GM18951 (cell line): ENCODE data around the gene CCND2.
A peak's percentile ranks its signal among the peaks of the same experiment; 100 is the strongest.

Experiments
- POLR2A ChIP-seq: IDR thresholded peaks from 4 replicates; pipeline ENCODE4 v1.6.1; 2011; ENCODE audit warnings: mild to moderate bottlenecking; ENCODE audit not compliant: insufficient read length, insufficient read depth; ENCODE audit errors: extremely low read depth
- in situ Hi-C: fragments of 300-500 bp; cut with MboI; formaldehyde crosslinking; loops from one replicate; pipeline ENCODE4 v1.12.0; 2022; ENCODE audit warnings: low sequenced_read_pairs, mixed read lengths, inconsistent platforms; ENCODE audit not compliant: unreplicated experiment

CCND2 gene

DNA sequence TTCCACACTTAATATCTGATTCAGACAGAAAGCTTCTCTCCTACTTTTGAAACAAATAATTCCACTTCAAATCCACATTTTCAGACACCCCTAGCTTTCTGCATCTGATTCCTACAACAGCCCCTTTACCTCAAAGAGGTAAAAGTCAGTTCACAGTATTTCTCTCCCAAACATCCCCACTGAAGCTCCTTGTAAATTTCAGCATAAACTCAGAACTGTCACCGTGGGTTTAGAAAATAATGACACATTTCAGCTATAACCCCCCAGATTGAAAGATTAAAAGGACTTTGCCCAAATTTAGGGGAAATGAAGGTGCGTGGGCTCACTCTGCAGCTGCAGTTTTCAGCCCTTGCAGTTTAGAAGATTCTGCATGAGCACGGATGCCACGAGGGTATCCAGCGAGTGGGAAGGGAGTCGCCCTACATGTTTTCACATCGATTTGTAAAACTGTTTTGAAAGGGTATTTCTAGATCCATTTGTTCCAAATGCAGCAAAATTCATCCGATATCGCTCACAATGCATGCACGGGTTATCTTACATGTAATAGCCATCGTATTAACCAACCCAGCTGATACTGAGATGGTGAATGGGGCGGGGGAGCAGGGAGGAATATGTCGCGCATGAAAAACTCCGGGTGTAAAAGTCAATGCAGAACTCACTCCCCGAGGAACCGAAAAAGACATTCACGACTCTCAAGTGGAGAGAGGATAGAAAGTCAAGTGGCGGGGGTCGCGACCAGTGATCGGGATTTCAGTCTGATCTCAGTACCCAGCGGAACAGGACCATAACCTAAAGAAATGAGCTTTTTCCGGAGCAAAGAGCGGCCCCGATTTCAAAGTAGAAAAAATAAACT is 5.0 kb upstream of the CCND2 start:
- in situ Hi-C loops: no loop called here

DNA sequence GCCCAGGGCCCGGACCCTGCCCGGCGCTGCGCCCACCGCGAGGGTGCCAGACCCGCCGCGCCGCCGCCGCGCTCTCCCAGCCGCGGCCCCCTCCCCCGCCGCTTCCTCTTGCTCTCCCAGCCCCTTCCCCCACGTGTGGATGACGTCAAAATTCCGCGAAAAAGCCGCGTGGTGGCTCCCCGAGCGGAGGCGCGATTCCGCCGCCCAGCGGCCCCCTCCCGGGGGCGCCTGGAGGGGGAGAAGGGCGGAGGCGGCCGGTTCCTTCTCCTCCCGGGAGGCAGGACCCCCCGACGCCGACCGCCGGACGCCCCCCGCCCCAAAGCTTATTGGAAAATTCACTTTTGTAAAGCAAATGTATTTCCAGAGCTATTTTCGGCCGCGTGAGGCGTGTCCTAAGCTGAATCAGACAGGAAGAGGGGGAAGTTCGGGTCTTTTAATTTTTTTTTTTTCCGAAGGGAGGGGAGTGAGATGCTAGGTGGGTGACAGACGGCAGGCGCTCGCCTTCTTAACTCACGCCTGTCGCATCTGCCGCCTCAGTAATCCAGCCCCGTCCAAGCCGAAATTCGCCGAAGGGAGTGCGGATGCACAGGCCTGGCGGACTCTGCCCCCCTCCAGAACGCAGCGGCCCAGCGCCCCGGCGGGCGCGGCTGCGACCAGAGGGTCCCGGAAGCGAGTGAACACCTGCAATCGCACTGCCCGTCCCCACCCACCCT is 4.1 kb upstream of the CCND2 start:
- in situ Hi-C loops: no loop called here
- peak; percentile 47 for TF ChIP-seq POLR2A

More for the DNA sequence above, 5.0 kb upstream of the CCND2 start:
- TF ChIP-seq POLR2A: no peak

DNA sequence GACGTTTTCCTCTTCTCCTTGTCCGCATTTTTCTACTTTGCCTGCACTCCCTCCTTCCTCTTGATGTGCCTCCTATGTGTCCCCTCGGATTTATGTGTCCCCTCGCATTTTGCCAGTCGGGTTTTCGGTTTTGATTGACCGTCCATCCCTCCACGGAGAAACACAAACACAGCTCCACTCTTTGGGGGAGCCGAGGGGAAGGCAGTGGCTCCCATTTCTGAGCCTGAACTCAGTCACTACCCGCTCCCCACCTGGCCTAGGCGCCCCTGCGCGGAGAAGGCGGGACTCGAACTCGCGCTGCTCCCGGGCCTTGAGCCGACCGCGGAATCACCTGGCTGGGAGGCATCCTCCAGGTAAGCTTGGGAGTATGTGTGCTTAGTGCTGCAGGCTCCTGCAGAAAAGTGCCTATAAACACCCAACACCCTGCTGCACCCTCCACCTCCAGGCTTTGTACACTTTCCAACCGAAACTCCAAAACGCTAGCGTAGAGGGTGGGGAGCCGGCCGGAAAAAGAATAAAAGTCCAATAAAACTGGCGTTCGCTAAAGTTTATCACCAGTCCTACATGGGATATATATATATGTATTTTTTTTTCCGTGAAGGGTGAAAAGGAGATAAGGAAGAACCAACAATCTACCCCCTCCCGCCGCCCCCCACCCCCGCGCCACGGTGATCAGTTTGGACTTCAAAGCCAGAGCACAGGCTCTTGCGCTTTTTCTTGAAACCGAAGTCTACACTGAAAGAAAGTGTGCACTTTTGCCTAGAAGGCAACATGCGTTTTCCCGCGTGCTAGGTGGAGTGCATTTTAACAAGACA is 3.3 kb upstream of the CCND2 start:
- TF ChIP-seq POLR2A: no peak
- in situ Hi-C loops: loop anchor here (10.0 kb wide), 1 partner anchor 125 kb away; no protein-coding TSS in a partner anchor

DNA sequence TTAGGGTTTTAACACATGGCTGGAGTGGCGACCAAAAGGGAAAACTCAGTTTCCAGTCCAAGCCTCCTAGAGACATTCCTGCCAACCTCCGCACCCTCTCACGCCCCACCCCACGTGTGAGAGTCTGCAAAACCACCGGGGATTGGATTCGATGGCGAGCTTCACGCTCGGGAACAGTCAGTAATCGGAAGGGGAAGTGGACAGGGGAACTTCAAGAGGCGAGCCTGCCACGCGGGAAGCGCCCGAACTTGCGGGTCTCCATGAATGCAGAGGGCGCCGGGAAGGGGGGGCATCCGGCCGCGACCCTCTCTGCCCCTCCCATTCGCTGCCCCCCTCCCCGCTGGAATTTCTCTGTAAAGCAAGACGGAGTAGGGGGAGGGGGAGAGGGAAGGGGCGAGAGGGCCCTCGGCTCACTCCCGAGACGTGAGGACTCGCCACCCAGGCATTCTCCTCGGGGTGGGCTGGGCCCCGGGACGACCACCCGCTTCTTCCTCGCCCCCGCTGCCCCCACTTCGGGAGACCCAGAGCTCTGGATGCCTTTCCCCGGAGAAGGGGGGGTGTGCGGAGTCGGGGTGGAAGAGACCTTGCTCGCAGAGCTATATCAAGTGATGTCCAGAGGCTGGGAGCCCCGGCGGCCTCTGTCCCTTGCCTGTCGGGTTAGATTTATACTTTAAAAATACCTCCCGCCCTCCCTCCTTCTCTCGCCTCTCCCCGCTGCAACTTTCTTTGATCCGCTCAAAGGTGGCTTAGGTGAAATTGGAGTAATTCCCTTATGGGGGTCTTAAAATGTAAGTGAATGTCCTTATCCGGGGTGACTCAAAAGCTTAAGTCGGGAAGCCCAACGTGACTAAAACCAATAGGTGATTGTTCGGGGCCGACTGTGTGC is 2.5 kb upstream of the CCND2 start:
- in situ Hi-C loops: loop anchor here (10.0 kb wide), 1 partner anchor 126 kb away; no protein-coding TSS in a partner anchor

DNA sequence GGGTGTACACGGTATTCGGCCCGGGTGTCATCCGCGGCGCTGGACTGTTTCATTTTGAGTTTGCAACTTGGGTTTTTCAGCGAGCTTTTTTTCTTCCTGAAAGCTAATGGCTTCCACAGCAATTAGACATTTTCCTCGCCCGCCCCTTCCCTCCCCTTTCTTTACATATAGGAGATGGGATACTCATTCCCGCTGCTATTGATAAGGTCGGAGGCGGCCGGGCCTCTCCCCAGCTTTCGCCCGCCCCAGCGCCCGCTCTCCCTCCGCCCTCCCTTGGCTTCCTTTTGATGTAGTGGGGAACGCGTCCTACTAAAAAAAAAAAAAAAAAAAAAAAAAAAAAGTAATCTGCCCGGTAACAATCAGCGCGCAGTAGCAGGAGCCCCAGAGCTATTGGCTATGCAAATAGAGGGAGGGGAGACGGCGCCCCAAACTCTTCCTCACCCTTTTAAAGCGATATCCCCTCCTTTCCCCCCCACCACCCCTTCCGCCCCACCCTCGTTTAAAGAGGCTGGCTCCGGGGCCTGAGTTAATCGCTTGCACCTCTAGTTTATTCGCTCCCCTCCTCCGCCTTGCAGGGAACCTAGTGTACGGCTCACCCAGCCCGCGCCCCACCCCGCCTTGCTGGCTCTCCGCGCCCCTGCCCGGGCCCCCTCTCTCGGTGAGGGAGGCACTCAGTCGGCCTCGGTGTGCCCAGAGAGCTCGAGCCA is 1.7 kb upstream of the CCND2 start:
- TF ChIP-seq POLR2A: peak; percentile 59
- in situ Hi-C loops: loop anchor here (10.0 kb wide), 1 partner anchor 127 kb away; no protein-coding TSS in a partner anchor

More for the DNA sequence above, 2.5 kb upstream of the CCND2 start:
- TF ChIP-seq POLR2A: peak; percentile 36

DNA sequence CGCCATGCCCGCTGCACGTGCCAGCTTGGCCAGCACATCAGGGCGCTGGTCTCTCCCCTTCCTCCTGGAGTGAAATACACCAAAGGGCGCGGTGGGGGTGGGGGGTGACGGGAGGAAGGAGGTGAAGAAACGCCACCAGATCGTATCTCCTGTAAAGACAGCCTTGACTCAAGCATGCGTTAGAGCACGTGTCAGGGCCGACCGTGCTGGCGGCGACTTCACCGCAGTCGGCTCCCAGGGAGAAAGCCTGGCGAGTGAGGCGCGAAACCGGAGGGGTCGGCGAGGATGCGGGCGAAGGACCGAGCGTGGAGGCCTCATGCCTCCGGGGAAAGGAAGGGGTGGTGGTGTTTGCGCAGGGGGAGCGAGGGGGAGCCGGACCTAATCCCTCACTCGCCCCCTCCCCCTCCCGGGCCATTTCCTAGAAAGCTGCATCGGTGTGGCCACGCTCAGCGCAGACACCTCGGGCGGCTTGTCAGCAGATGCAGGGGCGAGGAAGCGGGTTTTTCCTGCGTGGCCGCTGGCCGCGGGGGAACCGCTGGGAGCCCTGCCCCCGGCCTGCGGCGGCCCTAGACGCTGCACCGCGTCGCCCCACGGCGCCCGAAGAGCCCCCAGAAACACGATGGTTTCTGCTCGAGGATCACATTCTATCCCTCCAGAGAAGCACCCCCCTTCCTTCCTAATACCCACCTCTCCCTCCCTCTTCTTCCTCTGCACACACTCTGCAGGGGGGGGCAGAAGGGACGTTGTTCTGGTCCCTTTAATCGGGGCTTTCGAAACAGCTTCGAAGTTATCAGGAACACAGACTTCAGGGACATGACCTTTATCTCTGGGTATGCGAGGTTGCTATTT is 914 bp upstream of the CCND2 start:
- peak; percentile 57 for TF ChIP-seq POLR2A
- in situ Hi-C loops: loop anchor here (10.0 kb wide), 1 partner anchor 128 kb away; no protein-coding TSS in a partner anchor

DNA sequence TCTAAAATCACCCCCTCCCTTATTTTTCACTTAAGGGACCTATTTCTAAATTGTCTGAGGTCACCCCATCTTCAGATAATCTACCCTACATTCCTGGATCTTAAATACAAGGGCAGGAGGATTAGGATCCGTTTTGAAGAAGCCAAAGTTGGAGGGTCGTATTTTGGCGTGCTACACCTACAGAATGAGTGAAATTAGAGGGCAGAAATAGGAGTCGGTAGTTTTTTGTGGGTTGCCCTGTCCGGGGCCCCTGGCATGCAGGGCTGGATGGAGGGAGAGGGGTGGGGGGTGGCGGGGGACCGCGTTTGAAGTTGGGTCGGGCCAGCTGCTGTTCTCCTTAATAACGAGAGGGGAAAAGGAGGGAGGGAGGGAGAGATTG is 300 bp upstream of the CCND2 start:
- TF ChIP-seq POLR2A: no peak
- in situ Hi-C loops: loop anchor here (10.0 kb wide), 1 partner anchor 128 kb away; no protein-coding TSS in a partner anchor

DNA sequence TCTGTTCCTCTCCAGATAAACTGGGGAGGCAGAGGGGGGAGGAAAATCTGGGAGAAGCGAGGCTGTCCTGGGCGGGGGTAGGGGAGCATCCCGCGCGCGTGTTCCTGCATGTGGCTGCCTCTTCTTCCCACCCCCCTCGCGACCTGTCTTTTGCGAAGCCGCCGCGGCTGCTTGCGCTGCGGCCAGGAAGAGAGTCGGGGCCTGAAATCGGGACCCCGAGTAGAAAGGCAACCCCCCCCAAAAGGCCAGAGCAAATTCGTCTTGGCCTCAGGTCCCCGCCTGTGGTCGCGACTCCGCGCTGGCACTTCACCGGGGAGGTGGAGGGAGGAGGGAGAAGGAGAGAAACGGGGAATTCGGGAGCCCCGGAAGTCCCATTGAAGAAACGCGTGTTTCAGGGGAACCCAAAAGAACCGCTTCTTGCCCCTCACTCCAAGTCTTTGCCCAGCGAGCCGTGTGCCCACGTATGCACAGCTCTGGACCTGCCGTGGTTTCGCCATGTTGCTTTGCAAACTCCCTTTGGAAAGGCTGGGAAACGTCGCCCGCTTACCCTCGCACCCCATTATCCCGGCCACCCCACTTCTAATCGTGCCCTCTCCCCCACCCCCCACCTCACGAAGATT is 944 bp downstream of the CCND2 start:
- TF ChIP-seq POLR2A: no peak
- in situ Hi-C loops: loop anchor here (5.0 to 10.0 kb wide), 2 partner anchors 130 to 167 kb away; no protein-coding TSS in a partner anchor

DNA sequence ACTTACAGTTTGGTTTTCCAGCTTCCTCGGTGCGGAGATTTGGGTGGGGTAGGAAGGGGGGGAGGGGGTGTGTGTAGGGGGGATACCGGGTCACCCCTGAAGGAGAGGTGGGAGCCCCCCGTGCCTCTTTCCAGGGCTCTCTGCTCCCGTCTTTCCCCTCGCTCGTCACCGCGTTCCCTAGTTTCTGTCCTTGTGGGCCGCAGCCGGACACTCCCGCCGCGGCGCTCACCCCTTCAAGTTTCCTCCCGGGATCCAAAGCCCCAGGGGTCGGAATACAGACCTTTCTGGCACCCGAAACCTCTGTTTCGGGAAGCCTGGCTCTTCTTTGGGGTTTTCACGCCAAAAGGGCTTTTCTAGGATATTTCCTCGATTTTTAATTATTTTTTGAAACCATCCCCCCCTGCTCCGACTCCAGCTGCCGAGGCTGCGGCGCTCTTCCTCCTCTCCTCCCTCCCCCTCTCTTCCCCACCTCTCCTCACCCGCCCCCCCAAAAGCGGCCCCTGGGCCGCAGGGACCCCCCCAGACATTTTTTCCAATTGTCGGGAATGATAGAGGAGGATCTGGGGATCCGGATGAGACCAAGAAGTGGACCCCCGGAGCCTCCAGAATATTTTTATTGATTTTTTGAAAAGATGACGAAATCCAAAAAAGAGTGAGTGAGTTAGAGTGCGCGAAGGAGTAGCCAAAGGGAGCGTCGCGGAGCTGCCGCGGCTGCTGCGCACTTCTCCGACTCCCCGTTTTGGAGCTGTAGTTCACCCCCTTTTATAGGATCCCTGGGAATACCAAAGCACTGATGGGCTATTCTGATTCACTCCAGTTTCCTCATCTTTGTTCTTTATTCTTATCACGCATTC is 1.7 kb downstream of the CCND2 start:
- in situ Hi-C loops: loop anchor here (5.0 to 10.0 kb wide), 2 partner anchors 130 to 168 kb away; no protein-coding TSS in a partner anchor
- TF ChIP-seq POLR2A: peak; percentile 31
